SK-N-DZ (cell line): ENCODE data around the gene RHOA.
A peak's percentile ranks its signal among the peaks of the same experiment; 100 is the strongest.
"Not testable (repeated sequence)": the region's sequence is repeated elsewhere in the genome, so short reads cannot be mapped to it uniquely, and the experiment has no call there.

Experiments
- DNase-seq: peaks from one replicate; pipeline ENCODE4 v3.0.0-alpha.2; 2015; ENCODE audit warnings: low spot score

RHOA gene

GRCh38 chr3:49370585-49371290 is 41.0 kb downstream of the RHOA start:
- no peak for DNase-seq

- no peak for DNase-seq
Observed at GRCh38 chr3:49362561-49362960, 49.2 kb downstream of the RHOA start.

GRCh38 chr3:49359623-49360022 is 52.2 kb downstream of the RHOA start:
- no peak for DNase-seq

- DNase-seq = no peak
Observed at GRCh38 chr3:49358884-49359225, 52.9 kb downstream of the RHOA start.

- peak; percentile 92 for DNase-seq
Observed at GRCh38 chr3:49358217-49358883, 53.4 kb downstream of the RHOA start, which contains the start of gene GPX1. TSS of gene GPX1 (minus strand) at chr3:49358353. CDS start at chr3:49358278, 75 bp downstream.

GRCh38 chr3:49357443-49358216 is 54.1 kb downstream of the RHOA start:
- DNase-seq = not testable (repeated sequence)

GRCh38 chr3:49357095-49357442 is 54.7 kb downstream of the RHOA start:
- not testable (repeated sequence) for DNase-seq

GRCh38 chr3:49352890-49353421 is 58.8 kb downstream of the RHOA start:
- DNase-seq = no peak

- no peak for DNase-seq
Observed at GRCh38 chr3:49352281-49352680, 59.5 kb downstream of the RHOA start.

- no peak for DNase-seq
Observed at GRCh38 chr3:49351521-49352011, 60.2 kb downstream of the RHOA start.

- no peak for DNase-seq
Observed at GRCh38 chr3:49349348-49350114, 62.2 kb downstream of the RHOA start.

GRCh38 chr3:49348361-49348760 is 63.4 kb downstream of the RHOA start:
- not testable (repeated sequence) for DNase-seq

GRCh38 chr3:49346797-49347251 is 65.0 kb downstream of the RHOA start:
- DNase-seq = no peak

- no peak for DNase-seq
Observed at GRCh38 chr3:49343163-49343562, 68.6 kb downstream of the RHOA start.

GRCh38 chr3:49341996-49342395 is 69.8 kb downstream of the RHOA start:
- no peak for DNase-seq

- DNase-seq = peak; percentile 90
Observed at GRCh38 chr3:49339941-49340800, 71.6 kb downstream of the RHOA start, which contains the start of gene USP4. TSS of gene USP4 (minus strand) at chr3:49340053. CDS start at chr3:49340024, 29 bp downstream.

GRCh38 chr3:49339581-49339940 is 72.2 kb downstream of the RHOA start:
- no peak for DNase-seq

GRCh38 chr3:49333916-49334633 is 77.7 kb downstream of the RHOA start:
- DNase-seq = no peak

GRCh38 chr3:49333091-49333490 is 78.7 kb downstream of the RHOA start:
- DNase-seq = no peak

GRCh38 chr3:49329186-49329585 is 82.6 kb downstream of the RHOA start:
- no peak for DNase-seq
